ENCODE results near the gene ACTG2.

Gene ACTG2

DNA sequence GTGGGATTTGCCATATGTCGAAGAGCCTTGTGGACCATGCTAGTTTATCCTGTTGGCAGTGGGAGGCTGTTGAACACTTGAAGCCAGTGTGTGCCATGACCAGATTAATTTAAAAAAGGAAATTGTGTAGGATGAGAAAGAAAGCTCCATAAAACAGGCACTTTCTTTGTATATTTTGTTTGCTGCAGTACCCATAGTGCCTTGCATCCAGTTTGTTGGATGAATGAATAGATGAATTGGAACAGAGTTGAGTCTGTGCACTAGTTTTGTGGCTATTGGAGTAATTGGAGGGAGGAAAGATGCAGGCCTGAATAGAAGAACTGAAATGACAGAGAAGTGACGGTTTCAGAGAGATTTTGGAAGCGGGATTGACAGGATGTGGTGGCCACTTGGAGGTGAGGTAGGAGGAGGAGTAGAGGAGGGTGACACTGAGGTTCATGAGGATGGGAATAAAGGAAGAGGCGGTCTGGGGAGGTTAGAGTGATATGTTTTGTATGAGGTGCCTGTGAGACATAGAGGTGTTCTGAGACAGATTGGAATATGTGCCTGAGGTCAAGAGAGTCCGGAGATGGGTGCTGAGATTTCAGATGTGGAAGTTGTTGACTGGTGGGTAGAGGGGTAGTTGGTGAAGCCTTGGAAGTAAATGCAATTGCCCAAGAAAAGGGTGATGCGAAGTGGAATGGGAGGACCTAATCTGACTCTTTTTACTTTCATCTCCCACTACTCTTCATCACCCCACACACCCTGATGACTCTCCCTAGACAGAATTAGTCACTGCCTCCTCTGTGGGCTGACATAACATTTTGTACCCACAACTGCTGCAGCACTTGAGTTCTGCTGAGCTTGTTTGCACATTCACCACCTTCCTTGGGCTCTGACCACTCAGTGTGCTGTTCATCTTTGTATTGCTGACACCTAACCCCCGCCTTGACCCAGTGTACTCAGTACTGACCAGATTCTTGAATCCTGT lies 39.0 kb downstream of the ACTG2 start:
- CTCF ChIA-PET = interaction anchor here (1.9 to 2.2 kb wide), 2 partner anchors 12 to 70 kb away, joined by 5 to 7 read pairs; no protein-coding TSS in a partner anchor
- TF ChIP-seq, protein P1, sequence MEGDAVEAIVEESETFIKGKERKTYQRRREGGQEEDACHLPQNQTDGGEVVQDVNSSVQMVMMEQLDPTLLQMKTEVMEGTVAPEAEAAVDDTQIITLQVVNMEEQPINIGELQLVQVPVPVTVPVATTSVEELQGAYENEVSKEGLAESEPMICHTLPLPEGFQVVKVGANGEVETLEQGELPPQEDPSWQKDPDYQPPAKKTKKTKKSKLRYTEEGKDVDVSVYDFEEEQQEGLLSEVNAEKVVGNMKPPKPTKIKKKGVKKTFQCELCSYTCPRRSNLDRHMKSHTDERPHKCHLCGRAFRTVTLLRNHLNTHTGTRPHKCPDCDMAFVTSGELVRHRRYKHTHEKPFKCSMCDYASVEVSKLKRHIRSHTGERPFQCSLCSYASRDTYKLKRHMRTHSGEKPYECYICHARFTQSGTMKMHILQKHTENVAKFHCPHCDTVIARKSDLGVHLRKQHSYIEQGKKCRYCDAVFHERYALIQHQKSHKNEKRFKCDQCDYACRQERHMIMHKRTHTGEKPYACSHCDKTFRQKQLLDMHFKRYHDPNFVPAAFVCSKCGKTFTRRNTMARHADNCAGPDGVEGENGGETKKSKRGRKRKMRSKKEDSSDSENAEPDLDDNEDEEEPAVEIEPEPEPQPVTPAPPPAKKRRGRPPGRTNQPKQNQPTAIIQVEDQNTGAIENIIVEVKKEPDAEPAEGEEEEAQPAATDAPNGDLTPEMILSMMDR (IDR thresholded peaks at IDR 0.05; ENCODE audit: control extremely low read depth, extremely low read depth, low read depth, missing control alignments) = no peak
- POLR2A ChIA-PET = no interaction called here
- no peak for DNase-seq (ENCODE audit: extremely low spot score)

DNA sequence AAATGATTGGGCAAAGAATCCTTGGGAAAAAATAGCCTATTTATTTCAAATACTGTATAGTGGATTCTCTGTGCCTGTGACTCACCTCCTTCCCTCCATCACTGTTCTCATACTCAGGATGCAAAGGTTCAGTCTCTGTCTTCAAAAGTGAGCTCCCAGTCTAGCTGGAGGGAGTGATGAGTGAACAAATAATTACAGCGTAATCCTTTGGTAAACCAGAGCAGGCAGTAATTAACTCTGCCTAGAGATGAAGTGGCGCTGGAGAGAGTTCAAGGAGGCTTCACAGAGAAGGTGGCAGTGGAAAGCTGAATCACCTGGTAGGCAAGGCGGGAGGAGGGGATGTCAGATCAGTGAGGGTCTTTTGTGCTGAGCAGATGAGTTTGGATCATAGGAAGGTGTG lies 40.4 kb downstream of the ACTG2 start:
- no peak for DNase-seq (ENCODE audit: extremely low spot score)
- TF ChIP-seq, protein P1 (IDR thresholded peaks at IDR 0.05; ENCODE audit: control extremely low read depth, extremely low read depth, low read depth, missing control alignments) = no peak
- ChIA-PET CTCF (interaction anchor here (1.9 to 2.2 kb wide), 2 partner anchors 11 to 68 kb away, joined by 5 to 7 read pairs; no protein-coding TSS in a partner anchor), POLR2A (interaction anchor here (0.9 kb wide), 1 partner anchor 217 kb away, joined by 4 read pairs; no protein-coding TSS in a partner anchor)

DNA sequence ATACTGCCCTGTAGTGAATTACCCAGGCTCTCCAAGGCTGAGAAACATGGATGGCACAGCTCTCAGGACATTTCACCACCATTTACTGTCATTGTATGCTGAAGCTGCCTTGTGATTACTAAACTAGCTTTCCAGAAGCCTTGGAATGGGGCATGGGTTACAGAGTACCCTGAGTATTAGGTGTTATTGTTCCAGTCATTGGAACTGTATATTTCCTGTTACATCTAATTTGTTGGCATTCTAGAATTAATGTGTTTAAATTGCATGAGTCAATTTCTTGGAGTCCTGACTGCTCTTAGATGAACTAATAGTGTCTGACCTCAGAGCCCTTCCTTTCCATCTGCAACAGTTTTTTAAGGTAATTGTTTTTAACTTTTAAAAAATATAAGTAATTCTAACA lies 42.8 kb downstream of the ACTG2 start:
- no peak for DNase-seq (ENCODE audit: extremely low spot score)
- POLR2A ChIA-PET = no interaction called here
- TF ChIP-seq, protein P1 (IDR thresholded peaks at IDR 0.05; ENCODE audit: control extremely low read depth, extremely low read depth, low read depth, missing control alignments) = no peak
- CTCF ChIA-PET = interaction anchor here (1.1 to 2.3 kb wide), 3 partner anchors 9 to 16 kb away, joined by 3 to 8 read pairs (median 7); no protein-coding TSS in a partner anchor

DNA sequence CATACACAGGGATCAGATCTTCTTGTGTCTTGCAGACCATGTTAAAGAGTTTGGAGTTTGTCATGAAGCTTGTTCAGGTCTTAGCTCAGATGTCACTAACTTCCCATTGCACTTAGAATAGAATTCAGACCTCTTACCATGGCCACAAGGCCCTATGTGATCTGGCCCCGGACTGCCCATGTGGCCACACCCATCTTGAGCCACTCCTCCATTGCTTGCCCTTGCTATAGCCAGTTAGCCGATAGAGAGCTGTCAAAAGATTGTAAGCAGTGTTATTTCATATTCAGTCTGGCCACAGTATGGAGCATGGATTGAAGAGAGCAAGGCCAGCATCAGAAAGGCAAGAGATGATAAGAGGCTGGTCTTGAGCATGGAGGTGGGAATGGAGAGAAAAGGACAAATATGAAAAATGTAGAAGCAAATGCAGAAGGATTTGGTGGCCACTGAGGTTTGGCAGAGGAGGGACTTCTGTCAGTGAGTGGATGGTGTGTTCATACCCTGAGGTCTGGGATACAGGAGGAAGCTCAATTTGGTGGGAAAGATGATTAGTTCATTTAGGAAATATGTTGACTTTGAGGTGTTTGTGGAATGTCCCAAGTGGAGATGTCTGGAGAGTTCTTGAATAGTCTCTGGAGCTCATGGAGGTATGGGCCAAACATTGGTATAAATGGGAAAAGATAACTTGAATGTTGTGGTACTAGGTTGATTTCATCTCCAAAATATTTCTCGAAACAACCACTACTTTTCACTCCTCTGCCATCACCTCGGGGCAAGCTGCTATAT lies 44.5 kb downstream of the ACTG2 start:
- POLR2A ChIA-PET = interaction anchor here (0.5 kb wide), 1 partner anchor 573 kb away, joined by 3 read pairs; no protein-coding TSS in a partner anchor
- CTCF ChIA-PET = interaction anchor here (0.9 to 2.6 kb wide), 11 partner anchors 10 to 210 kb away, joined by 3 to 9 read pairs (median 4); partner anchors contain the start of gene DGUOK
- no peak for DNase-seq (ENCODE audit: extremely low spot score)
- TF ChIP-seq, protein P1 (IDR thresholded peaks at IDR 0.05; ENCODE audit: control extremely low read depth, extremely low read depth, low read depth, missing control alignments) = no peak

DNA sequence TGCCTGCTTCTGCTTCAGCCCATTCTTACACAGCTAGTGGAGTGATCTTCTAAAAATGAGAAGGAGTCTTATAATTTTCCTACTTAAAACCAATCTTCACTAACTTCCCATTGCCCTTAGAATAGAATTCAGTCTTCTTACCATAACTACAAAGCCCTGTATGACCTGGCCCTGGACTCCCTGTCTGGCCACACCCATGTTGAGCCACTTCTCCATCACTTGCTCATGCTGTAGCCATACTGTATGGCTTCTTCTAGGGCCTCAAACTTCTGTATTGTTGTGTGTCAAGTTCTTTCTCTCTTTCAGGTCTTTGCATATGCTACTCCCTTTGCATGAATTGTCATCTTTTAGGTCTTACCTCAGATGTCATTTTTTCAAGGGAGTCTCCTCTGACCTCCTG lies 45.1 kb downstream of the ACTG2 start:
- TF ChIP-seq, protein P1 (IDR thresholded peaks at IDR 0.05; ENCODE audit: control extremely low read depth, extremely low read depth, low read depth, missing control alignments) = no peak
- no peak for DNase-seq (ENCODE audit: extremely low spot score)
- ChIA-PET POLR2A (no interaction called here), CTCF (interaction anchor here (0.9 to 2.6 kb wide), 7 partner anchors 13 to 64 kb away, joined by 3 to 7 read pairs (median 4); no protein-coding TSS in a partner anchor)

All from GM10248 (cell line).